ELR (cell line): ENCODE results near the gene EIF5B.
"Not testable (repeated sequence)": the region's sequence is repeated elsewhere in the genome, so short reads cannot be mapped to it uniquely, and the experiment has no call there.

Experiments used
- DNase-seq: peaks from one replicate; pipeline ENCODE4 v3.0.0-alpha.2; 2015; ENCODE audit warnings: low read depth

The EIF5B gene, protein sequence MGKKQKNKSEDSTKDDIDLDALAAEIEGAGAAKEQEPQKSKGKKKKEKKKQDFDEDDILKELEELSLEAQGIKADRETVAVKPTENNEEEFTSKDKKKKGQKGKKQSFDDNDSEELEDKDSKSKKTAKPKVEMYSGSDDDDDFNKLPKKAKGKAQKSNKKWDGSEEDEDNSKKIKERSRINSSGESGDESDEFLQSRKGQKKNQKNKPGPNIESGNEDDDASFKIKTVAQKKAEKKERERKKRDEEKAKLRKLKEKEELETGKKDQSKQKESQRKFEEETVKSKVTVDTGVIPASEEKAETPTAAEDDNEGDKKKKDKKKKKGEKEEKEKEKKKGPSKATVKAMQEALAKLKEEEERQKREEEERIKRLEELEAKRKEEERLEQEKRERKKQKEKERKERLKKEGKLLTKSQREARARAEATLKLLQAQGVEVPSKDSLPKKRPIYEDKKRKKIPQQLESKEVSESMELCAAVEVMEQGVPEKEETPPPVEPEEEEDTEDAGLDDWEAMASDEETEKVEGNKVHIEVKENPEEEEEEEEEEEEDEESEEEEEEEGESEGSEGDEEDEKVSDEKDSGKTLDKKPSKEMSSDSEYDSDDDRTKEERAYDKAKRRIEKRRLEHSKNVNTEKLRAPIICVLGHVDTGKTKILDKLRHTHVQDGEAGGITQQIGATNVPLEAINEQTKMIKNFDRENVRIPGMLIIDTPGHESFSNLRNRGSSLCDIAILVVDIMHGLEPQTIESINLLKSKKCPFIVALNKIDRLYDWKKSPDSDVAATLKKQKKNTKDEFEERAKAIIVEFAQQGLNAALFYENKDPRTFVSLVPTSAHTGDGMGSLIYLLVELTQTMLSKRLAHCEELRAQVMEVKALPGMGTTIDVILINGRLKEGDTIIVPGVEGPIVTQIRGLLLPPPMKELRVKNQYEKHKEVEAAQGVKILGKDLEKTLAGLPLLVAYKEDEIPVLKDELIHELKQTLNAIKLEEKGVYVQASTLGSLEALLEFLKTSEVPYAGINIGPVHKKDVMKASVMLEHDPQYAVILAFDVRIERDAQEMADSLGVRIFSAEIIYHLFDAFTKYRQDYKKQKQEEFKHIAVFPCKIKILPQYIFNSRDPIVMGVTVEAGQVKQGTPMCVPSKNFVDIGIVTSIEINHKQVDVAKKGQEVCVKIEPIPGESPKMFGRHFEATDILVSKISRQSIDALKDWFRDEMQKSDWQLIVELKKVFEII

GRCh38 chr2:99337113-99338028, at the start of gene EIF5B:
TSS of gene EIF5B (plus strand) at chr2:99337389. CDS start at chr2:99337555, 166 bp downstream.
- peak; percentile 97 for DNase-seq

- DNase-seq = peak; percentile 6
Measured at GRCh38 chr2:99297994-99298393, 39.2 kb upstream of the EIF5B start.

DNA sequence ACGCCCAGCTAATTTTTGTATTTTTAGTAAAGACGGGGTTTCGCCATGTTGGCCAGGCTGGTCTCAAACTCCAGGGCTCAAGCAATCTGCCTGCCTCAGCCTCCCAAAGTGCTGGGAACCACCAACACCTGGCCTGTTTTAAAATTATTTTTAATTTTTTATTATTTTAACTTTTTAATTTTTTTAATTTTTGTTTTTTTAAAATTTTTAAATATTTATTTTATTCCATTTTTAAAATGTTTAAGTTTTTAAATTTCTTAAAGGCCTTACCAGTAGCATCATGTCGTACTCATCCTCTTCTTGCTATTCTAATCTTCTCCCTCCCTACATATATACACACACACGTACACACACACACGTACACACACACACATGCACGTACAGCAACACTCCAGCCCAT, 37.6 kb upstream of the EIF5B start:
- no peak for DNase-seq

- DNase-seq = not testable (repeated sequence)
Measured at GRCh38 chr2:99301097-99301496, 36.1 kb upstream of the EIF5B start, which contains the start of gene LYG1. TSS of gene LYG1 (minus strand) at chr2:99301197. CDS start at chr2:99295670, 5,527 bp downstream.

DNA sequence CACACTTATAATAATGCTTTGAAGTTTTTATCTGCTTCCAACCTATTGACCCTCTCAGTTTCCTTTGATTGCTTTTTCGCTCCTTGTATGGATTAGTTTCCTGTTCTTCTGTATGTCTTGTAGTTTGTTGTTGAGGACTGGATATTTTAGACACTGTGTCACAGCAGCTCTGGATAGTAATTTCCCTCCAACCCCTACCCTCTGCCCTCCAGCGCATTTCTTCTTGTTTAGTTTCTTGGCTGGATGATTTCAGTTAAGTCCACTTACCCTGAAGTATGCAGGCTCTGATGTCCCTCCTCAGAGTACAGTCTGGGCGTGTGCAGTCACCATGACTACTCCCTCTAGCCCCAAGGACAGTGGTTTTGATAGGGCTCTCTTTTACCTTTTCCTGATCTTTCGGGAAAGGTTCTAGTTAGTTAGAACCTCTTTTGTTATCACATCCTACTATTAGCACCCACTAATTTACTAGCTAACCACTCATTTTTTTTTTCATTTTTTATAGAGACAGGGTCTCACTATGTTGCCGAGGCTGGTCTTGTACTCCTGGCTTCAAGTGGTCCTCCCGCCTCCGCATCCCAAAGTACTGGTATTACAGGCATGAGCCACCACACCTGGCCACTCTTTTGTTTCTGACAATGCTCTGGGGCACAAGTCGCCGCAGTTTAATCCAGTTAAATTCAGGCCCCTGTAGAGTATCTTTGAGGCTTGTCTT, 19.9 kb upstream of the EIF5B start:
- no peak for DNase-seq

- not testable (repeated sequence) for DNase-seq
Measured at GRCh38 chr2:99317873-99318200, 19.4 kb upstream of the EIF5B start.

DNA sequence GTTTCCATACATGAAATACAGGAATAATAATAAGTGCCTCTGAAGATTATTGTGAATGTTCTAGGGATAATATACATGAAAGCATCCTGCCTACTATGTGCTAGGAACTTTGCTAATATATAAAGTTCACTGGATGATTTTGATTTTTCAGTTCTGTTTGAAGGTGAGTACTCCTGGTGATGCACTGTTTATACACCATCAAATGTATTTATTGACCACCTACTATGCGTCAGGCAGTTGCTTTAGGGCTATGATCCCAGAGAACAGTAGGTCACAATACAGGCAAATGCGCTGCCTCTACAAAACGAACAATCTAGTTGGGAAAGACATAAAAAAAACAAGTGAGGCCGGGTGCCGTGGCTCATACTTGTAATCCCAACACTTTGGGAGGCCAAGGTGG, 11.8 kb upstream of the EIF5B start:
- no peak for DNase-seq

DNA sequence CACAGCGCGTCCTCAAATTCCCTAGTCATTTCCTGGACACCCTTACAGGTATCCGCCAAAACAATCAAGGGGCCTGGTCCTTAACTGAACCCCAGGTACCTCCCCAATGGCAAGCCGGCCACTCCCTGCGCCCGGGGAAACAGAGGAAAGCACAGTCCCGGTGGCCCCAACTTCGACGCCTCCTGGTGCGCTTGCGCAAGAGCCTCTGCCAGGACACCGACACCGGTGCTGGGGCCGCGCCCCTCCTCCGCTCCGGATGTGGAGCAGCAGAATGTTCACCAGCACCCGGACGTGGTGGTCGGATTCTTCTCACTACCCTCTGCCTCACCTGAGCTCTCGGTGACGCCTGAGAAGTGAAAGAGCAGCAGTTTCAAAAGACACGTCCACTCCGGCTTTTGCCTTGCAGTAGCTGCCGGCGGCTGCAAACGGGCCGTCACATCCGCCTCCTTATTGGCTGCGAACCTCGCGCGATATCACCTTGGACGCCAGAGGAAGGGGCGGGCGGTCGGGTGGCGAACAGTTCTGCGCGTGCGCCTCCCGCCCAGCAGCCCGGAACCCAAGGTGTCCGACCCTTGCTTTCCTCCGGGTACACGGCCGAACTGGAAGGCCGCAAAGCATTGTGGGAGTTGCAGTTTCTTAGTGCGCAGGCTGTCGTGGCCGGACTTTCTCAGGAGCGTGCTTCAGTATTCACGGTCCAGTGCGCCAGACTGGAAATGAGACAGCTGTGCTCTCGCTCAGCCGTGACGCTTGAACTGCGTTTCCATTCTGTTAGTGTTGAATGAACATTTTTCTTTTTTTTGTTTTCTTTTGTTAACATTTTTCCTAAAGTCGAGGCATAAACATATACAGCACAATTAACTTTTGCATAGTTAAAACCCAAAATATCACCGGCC, 1.0 kb upstream of the EIF5B start, which contains the start of gene TXNDC9:
TSS of gene TXNDC9 (minus strand) at position 423 of the 893 bp plus-strand sequence. CDS start 3,123 bp downstream, outside the sequence.
- DNase-seq = peak; percentile 100

GRCh38 chr2:99336804-99337112, 431 bp upstream of the EIF5B start:
- no peak for DNase-seq

DNA sequence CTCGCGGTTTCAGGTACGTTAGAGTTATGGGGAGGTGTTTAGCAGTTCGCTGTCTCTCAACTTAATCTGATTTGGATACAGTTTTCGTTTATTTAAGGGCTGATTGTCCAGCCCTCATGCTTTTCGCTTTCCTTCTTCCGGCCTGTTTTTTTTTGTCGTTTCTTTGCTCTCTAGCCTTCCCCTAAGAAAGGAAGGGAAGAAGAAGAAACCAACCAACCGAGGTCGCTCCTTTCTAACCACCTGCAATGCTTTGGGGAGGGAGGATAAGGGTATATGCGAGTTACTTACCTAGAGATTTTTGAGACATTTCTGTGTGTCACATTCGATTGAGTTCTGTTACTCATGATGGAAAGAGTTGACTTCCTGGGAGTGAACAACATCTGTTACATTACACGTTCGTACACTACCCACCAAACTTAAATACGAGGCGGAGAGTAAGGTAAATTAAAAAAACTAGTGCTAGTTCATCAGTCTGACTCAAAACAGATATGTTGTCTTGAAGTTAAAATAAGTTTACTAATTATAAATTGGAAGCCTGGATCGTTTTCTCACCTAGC, 918 bp downstream of the EIF5B start:
- DNase-seq = peak; percentile 43

GRCh38 chr2:99340669-99341236, 3.6 kb downstream of the EIF5B start:
- peak; percentile 28 for DNase-seq

DNA sequence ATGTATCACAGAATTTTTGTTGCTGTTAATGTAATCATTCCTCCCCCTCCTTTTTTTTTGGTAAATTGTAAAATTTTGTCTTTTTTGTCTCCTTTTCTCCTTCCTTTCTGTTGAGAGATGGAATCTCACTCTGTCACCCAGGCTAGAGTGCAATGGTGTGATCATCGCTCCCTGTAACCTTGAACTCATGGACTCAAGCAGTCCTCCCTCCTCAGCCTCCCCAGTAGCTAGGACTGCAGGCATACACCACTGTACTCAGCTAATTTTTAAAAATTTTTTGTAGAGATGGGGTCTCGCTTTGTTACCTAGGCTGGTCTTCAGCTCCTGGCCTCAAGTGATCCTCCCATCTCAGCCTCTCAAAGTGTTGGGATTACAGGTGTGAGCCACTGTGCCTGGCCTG, 5.3 kb downstream of the EIF5B start:
- DNase-seq = no peak

- not testable (repeated sequence) for DNase-seq
Measured at GRCh38 chr2:99345446-99345845, 8.3 kb downstream of the EIF5B start.

- no peak for DNase-seq
Measured at GRCh38 chr2:99346218-99346617, 9.0 kb downstream of the EIF5B start.

GRCh38 chr2:99348173-99348572, 11.0 kb downstream of the EIF5B start:
- no peak for DNase-seq

- no peak for DNase-seq
Measured at GRCh38 chr2:99350194-99350593, 13.0 kb downstream of the EIF5B start.

GRCh38 chr2:99354070-99354469, 16.9 kb downstream of the EIF5B start:
- DNase-seq = peak; percentile 54

GRCh38 chr2:99354825-99355224, 17.6 kb downstream of the EIF5B start:
- not testable (repeated sequence) for DNase-seq

- DNase-seq = no peak
Measured at GRCh38 chr2:99356853-99357252, 19.7 kb downstream of the EIF5B start.
